ENCODE results near the gene PPP4R3B. TPM values are rescaled to one million over a fixed set of nuclear protein-coding genes. Genes with fewer than 3 reads are reported as not detected.

Gene PPP4R3B
- total and polyA plus RNA-seq, 9 donors = 33.4 to 52.0 (median 41.7) TPM

- H3K27ac ChIP-seq (ENCODE audit: low read length) = peak overlapping the region; percentile 98
- H3K36me3 ChIP-seq (ENCODE audit: control insufficient read depth, insufficient read depth, low read length) = peaks cover 2% of the 10 kb centered on the region
- no peaks in the 10 kb centered on the region for H3K9me3 ChIP-seq (replicated peaks; ENCODE audit: control insufficient read depth, low read depth, low read length)
- H3K4me3 ChIP-seq (ENCODE audit: low read length) = peak overlapping the region; percentile 80
- 0% methylated on average over 10 of the region's 32 CpGs for WGBS (ENCODE audit: insufficient coverage)
- peaks cover 10% of the 10 kb centered on the region for H3K4me1 ChIP-seq (ENCODE audit: control insufficient read depth, insufficient read depth, low read length)
- DNase-seq = peak; percentile 86
- H3K27me3 ChIP-seq (ENCODE audit: control insufficient read depth, insufficient read depth, low read length) = no peaks in the 10 kb centered on the region
Measured at GRCh38 chr2:55618275-55619055, 1.0 kb upstream of the PPP4R3B start.

DNA sequence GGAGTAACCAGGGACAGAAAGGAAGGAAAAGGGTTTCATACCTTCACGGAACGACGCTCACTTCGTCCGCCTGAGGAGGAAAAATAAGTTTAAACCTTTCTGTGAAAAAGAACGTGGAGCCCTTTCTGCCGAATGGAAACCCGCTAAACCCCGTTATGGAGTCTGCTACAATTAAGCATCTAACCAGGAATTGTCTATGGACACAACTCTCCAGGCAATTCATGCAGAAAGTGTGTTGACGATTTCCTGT is 528 bp upstream of the PPP4R3B start:
- H3K36me3 ChIP-seq (ENCODE audit: control insufficient read depth, insufficient read depth, low read length) = peaks cover 2% of the 10 kb centered on the region
- peaks cover 10% of the 10 kb centered on the region for H3K4me1 ChIP-seq (ENCODE audit: control insufficient read depth, insufficient read depth, low read length)
- peak overlapping the region; percentile 98 for H3K27ac ChIP-seq (ENCODE audit: low read length)
- H3K4me3 ChIP-seq (ENCODE audit: low read length) = peak overlapping the region; percentile 80
- no peak for DNase-seq
- H3K9me3 ChIP-seq (replicated peaks; ENCODE audit: control insufficient read depth, low read depth, low read length) = no peaks in the 10 kb centered on the region
- 0% methylated on average over 9 of the region's 10 CpGs for WGBS (ENCODE audit: insufficient coverage)
- H3K27me3 ChIP-seq (ENCODE audit: control insufficient read depth, insufficient read depth, low read length) = no peaks in the 10 kb centered on the region

DNA sequence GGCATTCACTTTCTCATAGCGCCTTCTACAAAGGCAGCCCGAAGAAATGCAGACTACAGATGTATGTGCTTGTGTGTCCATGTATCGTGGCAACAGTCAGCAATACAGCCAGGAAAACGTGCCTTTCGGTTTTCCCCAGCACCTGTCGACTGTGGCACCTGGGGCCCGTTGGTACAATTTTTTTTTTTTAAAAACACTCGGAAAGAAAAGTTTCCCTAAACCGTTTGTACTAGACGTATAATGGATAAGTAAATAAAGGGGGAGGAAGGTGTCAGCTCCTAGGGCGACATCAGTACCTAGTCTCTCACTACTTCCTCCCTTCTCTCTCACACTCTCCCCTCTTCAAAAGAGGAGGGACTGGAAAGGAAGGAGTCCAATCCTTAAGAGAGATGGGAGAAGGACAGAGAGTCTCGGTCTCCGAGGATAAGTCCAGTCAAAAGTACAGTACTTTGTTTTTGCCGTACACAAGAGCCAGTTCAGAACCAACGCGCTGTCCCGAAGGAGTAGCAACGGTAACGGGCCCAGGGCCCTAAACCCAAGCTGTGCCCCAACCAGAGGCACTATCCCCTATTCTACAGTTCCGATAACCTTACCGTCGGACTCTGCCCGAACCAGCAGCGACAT is 759 bp downstream of the PPP4R3B start:
- WGBS (ENCODE audit: insufficient coverage) = 0% methylated on average over 13 of the region's 24 CpGs
- H3K9me3 ChIP-seq (replicated peaks; ENCODE audit: control insufficient read depth, low read depth, low read length) = no peaks in the 10 kb centered on the region
- DNase-seq = peak; percentile 83
- peak overlapping the region; percentile 78 for H3K4me3 ChIP-seq (ENCODE audit: low read length)
- H3K4me1 ChIP-seq (ENCODE audit: control insufficient read depth, insufficient read depth, low read length) = peaks cover 10% of the 10 kb centered on the region
- H3K36me3 ChIP-seq (ENCODE audit: control insufficient read depth, insufficient read depth, low read length) = peaks cover 7% of the 10 kb centered on the region
- H3K27me3 ChIP-seq (ENCODE audit: control insufficient read depth, insufficient read depth, low read length) = no peaks in the 10 kb centered on the region
- H3K27ac ChIP-seq (ENCODE audit: low read length) = peak overlapping the region; percentile 96

GRCh38 chr2:55611997-55612396 is 5.4 kb downstream of the PPP4R3B start:
- Histone ChIP-seq H3K4me3 (ENCODE audit: low read length) (no peak overlapping the region), H3K27ac (ENCODE audit: low read length) (no peak overlapping the region), H3K36me3 (ENCODE audit: control insufficient read depth, insufficient read depth, low read length) (peaks cover 11% of the 10 kb centered on the region), H3K4me1 (ENCODE audit: control insufficient read depth, insufficient read depth, low read length) (peaks cover 4% of the 10 kb centered on the region), H3K9me3 (replicated peaks; ENCODE audit: control insufficient read depth, low read depth, low read length) (no peaks in the 10 kb centered on the region), H3K27me3 (ENCODE audit: control insufficient read depth, insufficient read depth, low read length) (no peaks in the 10 kb centered on the region)
- WGBS (ENCODE audit: insufficient coverage) = no CpG with 5 or more reads among the region's 1 CpG
- DNase-seq = no peak

DNA sequence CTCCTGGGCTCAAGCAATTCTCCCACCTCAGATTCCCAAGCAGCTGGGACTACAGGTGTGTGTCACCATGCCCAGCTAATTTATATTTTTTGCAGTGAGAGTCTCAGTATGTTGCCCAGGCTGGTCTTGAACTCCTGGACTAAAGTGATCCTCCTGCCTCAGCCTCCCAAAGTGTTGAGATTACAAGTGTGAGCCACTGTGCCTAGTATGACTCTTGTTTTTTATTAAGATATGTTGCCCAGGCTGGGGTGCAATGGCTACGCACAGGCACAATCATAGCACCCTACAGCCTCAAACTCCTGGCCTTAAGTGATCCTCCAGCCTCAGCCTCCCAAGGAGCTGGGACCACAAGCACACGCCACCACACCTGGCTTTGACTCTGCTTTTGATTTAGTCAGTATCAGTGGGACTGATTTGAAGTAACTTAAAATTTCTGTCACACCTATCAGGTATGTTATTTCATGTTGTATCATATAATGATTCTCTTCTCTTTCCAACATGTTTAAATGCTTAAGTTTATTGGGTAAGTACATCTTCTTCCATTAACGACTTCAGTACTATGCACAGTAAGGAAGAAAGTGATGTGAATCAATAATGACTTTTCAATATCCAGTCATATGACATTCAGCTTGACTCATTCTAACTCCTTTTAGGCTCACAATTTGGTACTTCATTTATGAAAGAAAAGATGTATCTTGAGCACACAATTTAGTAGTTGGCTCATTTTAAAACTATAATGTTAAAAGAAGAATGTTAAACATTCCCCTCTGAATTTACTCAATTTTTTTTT is 6.3 kb downstream of the PPP4R3B start:
- Histone ChIP-seq H3K27me3 (ENCODE audit: control insufficient read depth, insufficient read depth, low read length) (no peaks in the 10 kb centered on the region), H3K4me1 (ENCODE audit: control insufficient read depth, insufficient read depth, low read length) (peaks cover 4% of the 10 kb centered on the region), H3K4me3 (ENCODE audit: low read length) (no peak overlapping the region), H3K36me3 (ENCODE audit: control insufficient read depth, insufficient read depth, low read length) (peaks cover 11% of the 10 kb centered on the region), H3K27ac (ENCODE audit: low read length) (no peak overlapping the region), H3K9me3 (replicated peaks; ENCODE audit: control insufficient read depth, low read depth, low read length) (no peaks in the 10 kb centered on the region)
- WGBS (ENCODE audit: insufficient coverage) = no CpG with 5 or more reads among the region's 3 CpGs
- no peak for DNase-seq

GRCh38 chr2:55609938-55610578 is 7.4 kb downstream of the PPP4R3B start:
- peaks cover 11% of the 10 kb centered on the region for H3K36me3 ChIP-seq (ENCODE audit: control insufficient read depth, insufficient read depth, low read length)
- H3K9me3 ChIP-seq (replicated peaks; ENCODE audit: control insufficient read depth, low read depth, low read length) = no peaks in the 10 kb centered on the region
- WGBS (ENCODE audit: insufficient coverage) = no CpG with 5 or more reads among the region's 1 CpG
- H3K4me3 ChIP-seq (ENCODE audit: low read length) = no peak overlapping the region
- no peaks in the 10 kb centered on the region for H3K27me3 ChIP-seq (ENCODE audit: control insufficient read depth, insufficient read depth, low read length)
- no peak for DNase-seq
- no peaks in the 10 kb centered on the region for H3K4me1 ChIP-seq (ENCODE audit: control insufficient read depth, insufficient read depth, low read length)
- no peak overlapping the region for H3K27ac ChIP-seq (ENCODE audit: low read length)

- WGBS (ENCODE audit: insufficient coverage) = 70% methylated on average over 2 of the region's 8 CpGs
- Histone ChIP-seq H3K36me3 (ENCODE audit: control insufficient read depth, insufficient read depth, low read length) (peaks cover 11% of the 10 kb centered on the region), H3K27me3 (ENCODE audit: control insufficient read depth, insufficient read depth, low read length) (no peaks in the 10 kb centered on the region), H3K4me1 (ENCODE audit: control insufficient read depth, insufficient read depth, low read length) (no peaks in the 10 kb centered on the region), H3K4me3 (ENCODE audit: low read length) (no peak overlapping the region), H3K27ac (ENCODE audit: low read length) (no peak overlapping the region), H3K9me3 (replicated peaks; ENCODE audit: control insufficient read depth, low read depth, low read length) (no peaks in the 10 kb centered on the region)
- DNase-seq = no peak
Measured at GRCh38 chr2:55609193-55609794, 8.1 kb downstream of the PPP4R3B start.

DNA sequence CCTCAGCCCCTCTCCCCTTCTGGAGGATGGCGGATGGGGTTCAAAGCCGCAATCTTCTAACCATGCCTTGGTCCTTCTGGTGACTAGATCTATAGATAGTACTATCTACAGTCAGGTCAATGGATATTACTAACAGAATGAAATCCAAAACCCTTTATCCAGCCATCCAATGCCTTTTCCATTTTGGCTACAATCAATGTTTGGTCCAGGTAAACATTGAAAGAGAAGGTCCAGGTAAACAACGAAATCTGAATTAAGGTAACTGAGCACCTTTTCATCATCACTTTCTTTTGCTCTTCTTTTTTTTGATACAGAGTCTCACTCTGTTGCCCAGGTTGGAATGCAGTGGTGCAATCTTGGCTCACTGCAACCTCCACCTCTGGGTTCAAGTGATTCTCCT is 9.7 kb downstream of the PPP4R3B start:
- Histone ChIP-seq H3K4me1 (ENCODE audit: control insufficient read depth, insufficient read depth, low read length) (no peaks in the 10 kb centered on the region), H3K9me3 (replicated peaks; ENCODE audit: control insufficient read depth, low read depth, low read length) (no peaks in the 10 kb centered on the region), H3K27me3 (ENCODE audit: control insufficient read depth, insufficient read depth, low read length) (no peaks in the 10 kb centered on the region), H3K27ac (ENCODE audit: low read length) (no peak overlapping the region), H3K4me3 (ENCODE audit: low read length) (no peak overlapping the region), H3K36me3 (ENCODE audit: control insufficient read depth, insufficient read depth, low read length) (peaks cover 15% of the 10 kb centered on the region)
- 100% methylated on average over 1 of the region's 3 CpGs for WGBS (ENCODE audit: insufficient coverage)
- DNase-seq = no peak

DNA sequence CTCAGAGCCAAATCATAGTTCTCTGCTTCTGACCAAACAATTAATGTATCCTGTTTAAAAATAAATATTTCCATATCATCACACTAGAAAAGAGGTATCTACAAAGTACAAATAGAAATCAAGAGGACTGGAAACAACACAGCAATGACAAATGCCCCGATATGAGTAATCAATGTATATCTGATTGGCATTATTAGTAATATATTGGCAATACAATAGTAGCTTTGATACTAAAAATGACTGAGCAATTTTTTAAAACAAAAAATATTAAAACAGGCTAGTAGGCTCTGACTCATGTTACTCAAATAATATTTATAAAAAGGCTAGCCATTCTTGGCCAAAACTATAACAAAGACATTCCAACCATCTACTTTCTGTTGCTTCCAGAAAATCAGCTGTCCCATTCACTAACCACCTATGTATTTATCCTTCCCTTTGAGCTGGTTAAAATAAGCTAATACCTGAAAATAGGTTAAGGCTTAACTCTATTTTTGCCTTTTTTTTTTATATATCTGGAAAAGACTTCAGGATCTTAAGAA is 13.3 kb downstream of the PPP4R3B start:
- no peaks in the 10 kb centered on the region for H3K4me1 ChIP-seq (ENCODE audit: control insufficient read depth, insufficient read depth, low read length)
- no peaks in the 10 kb centered on the region for H3K9me3 ChIP-seq (replicated peaks; ENCODE audit: control insufficient read depth, low read depth, low read length)
- DNase-seq = no peak
- H3K27ac ChIP-seq (ENCODE audit: low read length) = no peak overlapping the region
- WGBS (ENCODE audit: insufficient coverage) = no CpG with 5 or more reads among the region's 1 CpG
- H3K36me3 ChIP-seq (ENCODE audit: control insufficient read depth, insufficient read depth, low read length) = peaks cover 15% of the 10 kb centered on the region
- H3K27me3 ChIP-seq (ENCODE audit: control insufficient read depth, insufficient read depth, low read length) = no peaks in the 10 kb centered on the region
- no peak overlapping the region for H3K4me3 ChIP-seq (ENCODE audit: low read length)

Measured in muscle of leg (tissue), 11 donors.